Activated naive CD4-positive, alpha-beta T cell treated with anti-CD3 and anti-CD28 coated beads for 36 hours (primary cell): ENCODE measurements around the gene FBXO28. TPM values are rescaled to one million over a fixed set of nuclear protein-coding genes. Genes with fewer than 3 reads are reported as not detected.
"Not testable (repeated sequence)": the region's sequence is repeated elsewhere in the genome, so short reads cannot be mapped to it uniquely, and the experiment has no call there.

Experiments used
- CTCF ChIA-PET: fragments of 350-600 bp; sonication (Branson Sonifier 250); formaldehyde crosslinking; loops from one replicate; lab custom pipeline; 2021; ENCODE audit warnings: antibody characterized with exemption; lab: Charles Lee
- DNase-seq: peaks from one replicate; pipeline ENCODE4 v3.0.0-alpha.2; 2020
- H3K27ac Mint-ChIP-seq: one replicate; pipeline ENCODE4 v1.8.0; 2021; ENCODE audit warnings: mild to moderate bottlenecking, mixed read lengths
- H3K27me3 Mint-ChIP-seq: one replicate; pipeline ENCODE4 v1.8.0; 2021; ENCODE audit warnings: low read depth, mixed read lengths
- H3K36me3 Mint-ChIP-seq: one replicate; pipeline ENCODE4 v1.8.0; 2021; ENCODE audit warnings: low read depth, mixed read lengths
- H3K4me1 Mint-ChIP-seq: one replicate; pipeline ENCODE4 v1.8.0; 2021; ENCODE audit warnings: low read depth, mixed read lengths
- H3K4me3 Mint-ChIP-seq: one replicate; pipeline ENCODE4 v1.8.0; 2021; ENCODE audit warnings: mild to moderate bottlenecking, moderate library complexity, mixed read lengths
- H3K9me3 Mint-ChIP-seq: one replicate; pipeline ENCODE4 v1.8.0; 2021; ENCODE audit warnings: mixed read lengths
- intact Hi-C: fragments of 100-400 bp; cut with micrococcal nuclease; formaldehyde crosslinking; loops from one replicate; pipeline ENCODE4 v1.15.1; 2023
- total RNA-seq, 2 experiments: library from RNA; stranded (reverse); gene quantifications; one replicate each; pipeline ENCODE4 v1.2.3, GENCODE V29; 2021

The FBXO28 gene
- total RNA-seq: 1 to 10 TPM; 9.6 to 9.7 TPM

DNA sequence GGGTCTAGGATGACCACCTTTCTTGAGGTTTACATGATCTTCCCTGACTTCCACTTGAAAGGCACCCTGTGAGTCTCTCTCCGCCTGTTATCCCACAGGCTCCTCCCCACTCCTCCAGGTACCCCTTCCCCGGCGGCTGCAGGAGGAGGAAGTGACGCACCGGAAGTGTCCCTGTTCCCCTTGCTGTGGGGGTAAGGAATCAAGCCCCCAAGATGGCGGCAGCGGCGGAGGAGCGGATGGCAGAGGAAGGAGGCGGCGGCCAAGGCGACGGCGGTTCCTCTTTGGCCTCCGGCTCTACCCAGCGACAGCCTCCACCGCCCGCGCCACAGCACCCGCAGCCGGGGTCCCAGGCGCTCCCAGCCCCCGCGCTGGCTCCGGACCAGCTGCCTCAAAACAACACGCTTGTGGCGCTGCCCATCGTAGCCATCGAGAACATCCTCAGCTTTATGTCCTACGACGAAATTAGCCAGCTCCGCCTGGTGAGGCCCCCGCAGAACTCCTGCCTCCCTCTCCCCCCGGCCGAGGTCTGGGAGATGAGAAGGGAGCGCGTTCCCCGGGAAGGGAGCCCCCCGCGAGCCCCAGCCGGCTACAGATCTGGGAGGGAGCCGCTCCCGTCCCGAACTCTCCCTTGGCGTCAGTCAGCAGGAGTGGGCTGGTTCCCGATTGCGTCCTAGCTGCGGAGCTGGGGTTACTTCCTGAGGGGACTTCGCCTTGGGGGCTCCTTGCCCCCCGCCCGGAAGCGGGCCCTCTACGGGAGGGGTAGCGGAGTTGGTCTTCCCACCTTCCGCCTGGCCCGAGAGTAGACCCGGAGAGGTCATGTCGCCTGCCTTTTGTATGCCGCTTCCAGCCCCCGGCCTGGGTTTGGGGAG lies at the start of gene FBXO28:
FBXO28 (plus strand) TSS at position 194 of the 869 bp plus-strand sequence; CDS start at position 213, 19 bp downstream.
- DNase-seq: peak; percentile 99
- Mint-ChIP-seq H3K27me3 (no peaks in the 10 kb centered on the region), H3K36me3 (peaks cover 1% of the 10 kb centered on the region), H3K4me1 (peaks cover 26% of the 10 kb centered on the region), H3K4me3 (peak within 1 kb of the TSS; percentile 75), H3K27ac (peak within 1 kb of the TSS; percentile 83), H3K9me3 (no peaks in the 10 kb centered on the region)
- CTCF ChIA-PET: interaction anchor here (0.5 to 3.2 kb wide), 2 partner anchors 219 to 246 kb away, joined by 3 to 21 read pairs; no protein-coding TSS in a partner anchor
- intact Hi-C loops: loop anchor here (1.0 to 5.0 kb wide), 6 partner anchors 55 to 1402 kb away; partner anchors contain the start of genes AIDA, BROX, CNIH4 and LBR

GRCh38 chr1:224064150-224064549 lies 49.8 kb upstream of the FBXO28 start:
- no peak for DNase-seq
- Mint-ChIP-seq H3K4me1 (peaks cover 14% of the 10 kb centered on the region), H3K27me3 (no peaks in the 10 kb centered on the region), H3K36me3 (no peaks in the 10 kb centered on the region), H3K27ac (no peak overlapping the region), H3K9me3 (no peaks in the 10 kb centered on the region), H3K4me3 (no peak overlapping the region)
- CTCF ChIA-PET: no interaction called here
- intact Hi-C loops: no loop called here

DNA sequence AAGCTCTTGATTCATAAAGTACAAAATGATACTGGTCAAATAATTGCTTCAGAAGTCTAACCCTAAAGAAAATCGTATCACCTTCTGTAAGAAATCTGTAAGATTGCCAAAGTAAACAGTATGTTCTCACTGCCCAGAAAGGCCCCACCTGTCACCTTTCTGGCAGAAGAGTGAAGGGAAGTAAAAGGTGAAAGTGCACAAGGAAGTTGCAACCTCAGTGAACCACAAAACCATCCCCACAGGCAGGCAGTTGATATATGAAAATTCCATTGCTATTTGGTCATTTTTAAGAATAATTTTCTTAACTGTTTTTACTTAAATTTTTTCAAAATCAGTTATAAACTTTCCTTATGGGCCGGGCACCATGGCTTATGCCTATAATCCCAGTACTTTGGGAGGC lies 48.5 kb upstream of the FBXO28 start:
- CTCF ChIA-PET: interaction anchor here (0.7 to 1.1 kb wide), 2 partner anchors 13 to 262 kb away, joined by 4 read pairs; no protein-coding TSS in a partner anchor
- Mint-ChIP-seq H3K9me3 (no peaks in the 10 kb centered on the region), H3K4me3 (no peak overlapping the region), H3K36me3 (no peaks in the 10 kb centered on the region), H3K27me3 (no peaks in the 10 kb centered on the region), H3K4me1 (peaks cover 14% of the 10 kb centered on the region), H3K27ac (no peak overlapping the region)
- intact Hi-C loops: no loop called here
- DNase-seq: peak; percentile 10

GRCh38 chr1:224067207-224067606 lies 46.7 kb upstream of the FBXO28 start:
- Mint-ChIP-seq H3K27me3 (no peaks in the 10 kb centered on the region), H3K27ac (no peak overlapping the region), H3K4me1 (peaks cover 14% of the 10 kb centered on the region), H3K4me3 (no peak overlapping the region), H3K9me3 (no peaks in the 10 kb centered on the region), H3K36me3 (no peaks in the 10 kb centered on the region)
- intact Hi-C loops: no loop called here
- CTCF ChIA-PET: interaction anchor here (0.9 kb wide), 1 partner anchor 16 kb away, joined by 3 read pairs; no protein-coding TSS in a partner anchor
- DNase-seq: no peak

- Mint-ChIP-seq H3K36me3 (no peaks in the 10 kb centered on the region), H3K4me1 (peaks cover 14% of the 10 kb centered on the region), H3K27ac (no peak overlapping the region), H3K4me3 (no peak overlapping the region), H3K9me3 (no peaks in the 10 kb centered on the region), H3K27me3 (no peaks in the 10 kb centered on the region)
- peak; percentile 8 for DNase-seq
- CTCF ChIA-PET: interaction anchor here (0.9 kb wide), 1 partner anchor 17 kb away, joined by 3 read pairs; no protein-coding TSS in a partner anchor
- intact Hi-C loops: no loop called here
These were observed 46.1 kb upstream of the FBXO28 start for GRCh38 chr1:224067621-224068457.

DNA sequence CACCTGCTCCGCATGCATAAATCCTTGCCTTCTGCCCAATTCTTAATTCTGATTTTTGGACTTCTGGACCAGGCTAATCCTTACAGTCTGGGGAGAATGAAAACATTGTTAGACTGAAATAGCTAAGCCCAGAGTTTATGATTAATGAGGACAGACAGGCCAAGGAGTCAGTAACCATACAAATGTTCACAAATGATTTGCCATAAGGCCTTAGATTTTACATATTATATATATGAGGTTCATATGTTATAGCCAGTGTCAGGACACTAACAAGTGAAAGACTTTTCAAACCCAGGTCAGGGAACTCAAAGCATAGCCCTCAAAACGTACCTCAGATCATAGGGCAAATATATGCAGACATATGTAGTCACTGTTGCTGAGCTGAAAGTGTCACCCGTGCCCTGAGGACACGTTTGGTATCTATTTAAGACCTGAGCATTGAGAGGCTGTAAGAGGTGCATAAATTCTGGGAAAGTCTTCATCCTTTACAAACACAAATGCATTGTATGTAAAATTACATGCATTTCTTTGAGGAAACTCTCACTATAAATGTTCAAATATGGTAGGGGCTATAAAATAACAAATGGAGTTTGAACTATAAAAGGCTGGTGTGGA lies 45.3 kb upstream of the FBXO28 start:
- CTCF ChIA-PET: interaction anchor here (1.1 kb wide), 1 partner anchor 38 kb away, joined by 3 read pairs; no protein-coding TSS in a partner anchor
- no peaks in the 10 kb centered on the region for H3K27me3 Mint-ChIP-seq

GRCh38 chr1:224069138-224069537 lies 44.8 kb upstream of the FBXO28 start:
- Mint-ChIP-seq H3K4me3 (no peak overlapping the region), H3K9me3 (no peaks in the 10 kb centered on the region), H3K4me1 (peaks cover 14% of the 10 kb centered on the region), H3K27me3 (no peaks in the 10 kb centered on the region), H3K27ac (no peak overlapping the region), H3K36me3 (no peaks in the 10 kb centered on the region)
- CTCF ChIA-PET: interaction anchor here (1.1 kb wide), 1 partner anchor 37 kb away, joined by 3 read pairs; no protein-coding TSS in a partner anchor
- DNase-seq: no peak
- intact Hi-C loops: no loop called here

More for the DNA sequence above, 45.3 kb upstream of the FBXO28 start:
- intact Hi-C loops: no loop called here
- Mint-ChIP-seq H3K4me1 (peaks cover 14% of the 10 kb centered on the region), H3K36me3 (no peaks in the 10 kb centered on the region), H3K4me3 (no peak overlapping the region), H3K27ac (no peak overlapping the region), H3K9me3 (no peaks in the 10 kb centered on the region)
- DNase-seq: no peak

DNA sequence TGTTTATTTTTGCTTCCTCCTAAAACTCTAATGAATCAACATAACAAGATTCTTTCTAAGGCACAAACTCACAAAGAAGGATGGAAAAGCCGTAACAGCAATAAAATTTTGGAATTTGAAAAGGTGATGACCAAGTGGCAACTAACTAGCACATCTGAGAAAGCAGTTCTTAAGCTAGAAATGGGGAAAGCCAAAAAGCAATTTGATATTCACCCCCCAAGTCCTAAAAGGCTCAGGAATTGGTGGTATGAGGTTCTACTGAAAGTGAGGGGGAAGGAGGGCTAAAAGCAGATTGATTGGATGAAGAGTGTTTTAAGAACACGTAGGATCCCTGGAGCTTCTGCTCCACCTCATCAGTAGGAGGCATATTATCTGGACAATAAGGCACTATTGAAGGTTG lies 43.4 kb upstream of the FBXO28 start:
- Mint-ChIP-seq H3K4me1 (peaks cover 6% of the 10 kb centered on the region), H3K27ac (no peak overlapping the region), H3K4me3 (no peak overlapping the region), H3K36me3 (no peaks in the 10 kb centered on the region), H3K9me3 (no peaks in the 10 kb centered on the region), H3K27me3 (peaks cover 2% of the 10 kb centered on the region)
- CTCF ChIA-PET: no interaction called here
- intact Hi-C loops: no loop called here
- no peak for DNase-seq

GRCh38 chr1:224076407-224076806 lies 37.5 kb upstream of the FBXO28 start:
- Mint-ChIP-seq H3K27ac (no peak overlapping the region), H3K9me3 (no peaks in the 10 kb centered on the region), H3K36me3 (no peaks in the 10 kb centered on the region), H3K4me3 (no peak overlapping the region), H3K4me1 (peaks cover 2% of the 10 kb centered on the region), H3K27me3 (peaks cover 8% of the 10 kb centered on the region)
- CTCF ChIA-PET: interaction anchor here (1.1 kb wide), 1 partner anchor 25 kb away, joined by 3 read pairs; no protein-coding TSS in a partner anchor
- intact Hi-C loops: no loop called here
- DNase-seq: no peak

GRCh38 chr1:224079644-224080043 lies 34.3 kb upstream of the FBXO28 start:
- intact Hi-C loops, H3K9me3 Mint-ChIP-seq, H3K27me3 Mint-ChIP-seq, CTCF ChIA-PET, H3K36me3 Mint-ChIP-seq, H3K4me1 Mint-ChIP-seq, H3K4me3 Mint-ChIP-seq, DNase-seq, H3K27ac Mint-ChIP-seq: not testable (repeated sequence)

- Mint-ChIP-seq H3K36me3 (no peaks in the 10 kb centered on the region), H3K4me1 (peaks cover 2% of the 10 kb centered on the region), H3K9me3 (no peaks in the 10 kb centered on the region), H3K27ac (no peak overlapping the region), H3K4me3 (no peak overlapping the region), H3K27me3 (peaks cover 5% of the 10 kb centered on the region)
- CTCF ChIA-PET: interaction anchor here (1.0 kb wide), 1 partner anchor 29 kb away, joined by 3 read pairs; no protein-coding TSS in a partner anchor
- no peak for DNase-seq
- intact Hi-C loops: no loop called here
These were observed 33.7 kb upstream of the FBXO28 start for GRCh38 chr1:224080115-224080774.
